ENCODE results near the gene SCAF11. TPM values are rescaled to one million over a fixed set of nuclear protein-coding genes. Genes with fewer than 3 reads are reported as not detected.
A peak's percentile ranks its signal among the peaks of the same experiment; 100 is the strongest.
"Not testable (repeated sequence)": the region's sequence is repeated elsewhere in the genome, so short reads cannot be mapped to it uniquely, and the experiment has no call there.

Gene SCAF11, protein sequence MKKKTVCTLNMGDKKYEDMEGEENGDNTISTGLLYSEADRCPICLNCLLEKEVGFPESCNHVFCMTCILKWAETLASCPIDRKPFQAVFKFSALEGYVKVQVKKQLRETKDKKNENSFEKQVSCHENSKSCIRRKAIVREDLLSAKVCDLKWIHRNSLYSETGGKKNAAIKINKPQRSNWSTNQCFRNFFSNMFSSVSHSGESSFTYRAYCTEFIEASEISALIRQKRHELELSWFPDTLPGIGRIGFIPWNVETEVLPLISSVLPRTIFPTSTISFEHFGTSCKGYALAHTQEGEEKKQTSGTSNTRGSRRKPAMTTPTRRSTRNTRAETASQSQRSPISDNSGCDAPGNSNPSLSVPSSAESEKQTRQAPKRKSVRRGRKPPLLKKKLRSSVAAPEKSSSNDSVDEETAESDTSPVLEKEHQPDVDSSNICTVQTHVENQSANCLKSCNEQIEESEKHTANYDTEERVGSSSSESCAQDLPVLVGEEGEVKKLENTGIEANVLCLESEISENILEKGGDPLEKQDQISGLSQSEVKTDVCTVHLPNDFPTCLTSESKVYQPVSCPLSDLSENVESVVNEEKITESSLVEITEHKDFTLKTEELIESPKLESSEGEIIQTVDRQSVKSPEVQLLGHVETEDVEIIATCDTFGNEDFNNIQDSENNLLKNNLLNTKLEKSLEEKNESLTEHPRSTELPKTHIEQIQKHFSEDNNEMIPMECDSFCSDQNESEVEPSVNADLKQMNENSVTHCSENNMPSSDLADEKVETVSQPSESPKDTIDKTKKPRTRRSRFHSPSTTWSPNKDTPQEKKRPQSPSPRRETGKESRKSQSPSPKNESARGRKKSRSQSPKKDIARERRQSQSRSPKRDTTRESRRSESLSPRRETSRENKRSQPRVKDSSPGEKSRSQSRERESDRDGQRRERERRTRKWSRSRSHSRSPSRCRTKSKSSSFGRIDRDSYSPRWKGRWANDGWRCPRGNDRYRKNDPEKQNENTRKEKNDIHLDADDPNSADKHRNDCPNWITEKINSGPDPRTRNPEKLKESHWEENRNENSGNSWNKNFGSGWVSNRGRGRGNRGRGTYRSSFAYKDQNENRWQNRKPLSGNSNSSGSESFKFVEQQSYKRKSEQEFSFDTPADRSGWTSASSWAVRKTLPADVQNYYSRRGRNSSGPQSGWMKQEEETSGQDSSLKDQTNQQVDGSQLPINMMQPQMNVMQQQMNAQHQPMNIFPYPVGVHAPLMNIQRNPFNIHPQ (N-terminal part only)
- 38.7 and 42.2 TPM in 2 replicates for total RNA-seq

DNA sequence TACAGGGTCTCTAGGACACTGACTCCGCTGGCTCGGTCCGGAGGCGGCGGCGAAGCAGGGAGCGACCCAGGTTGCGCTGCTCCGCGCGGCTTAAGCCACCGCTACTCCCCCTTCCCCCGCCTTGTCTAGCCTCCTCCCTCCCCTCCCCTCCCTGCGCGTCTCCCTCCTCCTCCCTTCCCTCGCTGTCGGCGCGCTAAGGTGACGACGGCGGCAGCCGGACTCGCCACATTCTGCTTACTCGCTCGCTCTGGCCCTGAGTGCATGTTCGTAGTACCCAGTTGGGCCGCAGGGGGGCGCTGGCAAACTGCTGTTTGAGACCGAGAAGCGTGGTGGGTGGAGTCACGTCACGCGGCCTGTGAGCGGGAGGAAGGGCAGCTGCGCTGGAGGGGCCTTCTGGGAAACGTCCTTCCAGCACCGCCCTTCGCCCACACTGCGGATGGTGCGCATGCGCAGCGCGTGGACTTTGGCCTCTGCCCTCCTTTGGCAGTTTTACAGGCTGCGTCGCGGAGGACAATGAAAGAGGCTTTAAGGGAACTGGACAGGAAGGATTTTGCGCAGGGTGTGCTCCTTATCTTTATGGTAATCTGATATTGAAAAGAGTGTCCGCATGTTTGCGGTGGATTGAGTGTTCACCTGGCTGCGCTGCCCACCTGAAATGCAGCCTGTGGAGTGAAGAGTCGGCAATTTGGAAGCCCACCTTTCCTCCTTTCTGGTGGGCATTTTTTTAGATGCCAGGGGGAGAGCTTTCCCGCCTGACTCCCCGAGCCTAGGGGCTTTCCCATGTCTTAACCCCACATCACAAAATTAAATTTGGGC lies at the start of gene SCAF11:
Gene SCAF11, minus strand, starts transcription at position 107 of the 816 bp plus-strand sequence. CDS start 26,407 bp downstream, outside the sequence.
- peak; percentile 94 for TF ChIP-seq CTCF (IDR thresholded peaks at IDR 0.05; ENCODE audit: insufficient read depth, low read length, severe bottlenecking)
- Histone ChIP-seq H3K36me3 (ENCODE audit: control insufficient read depth, insufficient read depth, low read length) (peaks cover 1% of the 10 kb centered on the region), H3K4me3 (ENCODE audit: low read depth, low read length) (peak within 1 kb of the TSS; percentile 99), H3K27me3 (ENCODE audit: control insufficient read depth, insufficient read depth, low read length) (no peaks in the 10 kb centered on the region)
- FAIRE-seq, result peak; percentile 83
- peak; percentile 99 for DNase-seq (ENCODE audit: low read depth)

DNA sequence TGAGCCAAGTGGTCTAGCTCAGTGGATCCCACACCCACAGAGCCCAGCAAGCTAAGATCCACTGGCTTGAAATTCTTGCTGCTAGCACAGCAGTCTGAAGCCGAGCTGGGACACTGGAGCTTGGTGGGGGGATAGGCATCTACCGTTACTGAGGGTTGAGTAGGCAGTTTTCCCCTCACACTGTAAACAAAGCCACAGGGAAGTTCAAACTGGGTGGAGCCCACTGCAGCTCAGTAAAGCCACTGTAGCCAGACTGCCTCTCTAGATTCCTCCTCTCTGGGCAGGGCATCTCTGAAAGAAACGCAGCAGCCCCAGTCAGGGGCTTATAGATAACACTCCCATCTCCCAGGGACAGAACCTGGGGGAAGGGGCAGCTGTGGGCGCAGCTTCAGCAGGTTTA lies 46.7 kb upstream of the SCAF11 start:
- not testable (repeated sequence) for DNase-seq (ENCODE audit: low read depth); H3K36me3 ChIP-seq (ENCODE audit: control insufficient read depth, insufficient read depth, low read length); FAIRE-seq; H3K4me3 ChIP-seq (ENCODE audit: low read depth, low read length); H3K27me3 ChIP-seq (ENCODE audit: control insufficient read depth, insufficient read depth, low read length)

GRCh38 chr12:46027172-46027571 lies 36.8 kb upstream of the SCAF11 start:
- no peaks in the 10 kb centered on the region for H3K27me3 ChIP-seq (ENCODE audit: control insufficient read depth, insufficient read depth, low read length)
- H3K4me3 ChIP-seq (ENCODE audit: low read depth, low read length), result no peak overlapping the region
- no peak for DNase-seq (ENCODE audit: low read depth)
- no peak for TF ChIP-seq CTCF (IDR thresholded peaks at IDR 0.05; ENCODE audit: insufficient read depth, low read length, severe bottlenecking)
- FAIRE-seq, result no peak
- H3K36me3 ChIP-seq (ENCODE audit: control insufficient read depth, insufficient read depth, low read length), result no peaks in the 10 kb centered on the region

DNA sequence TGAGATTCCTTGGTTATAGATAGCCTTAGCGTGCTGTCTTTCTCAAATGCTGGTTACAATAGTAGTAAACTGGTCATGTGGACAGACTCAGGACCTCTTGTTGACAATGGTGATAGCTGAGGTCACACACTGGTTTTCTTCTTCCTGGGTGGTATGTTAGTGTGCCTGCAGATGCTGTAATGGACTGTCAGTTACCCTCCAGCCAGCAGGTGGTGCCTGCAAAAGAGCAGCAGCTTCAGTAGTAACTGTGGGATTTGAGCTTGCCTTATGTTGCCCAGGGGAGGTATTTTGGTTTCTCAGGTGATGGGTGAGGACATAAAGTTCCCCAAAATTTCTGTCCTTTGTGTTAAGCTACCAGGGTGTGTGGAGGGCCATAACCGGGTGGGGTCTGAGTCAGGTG lies 33.7 kb upstream of the SCAF11 start:
- no peak for DNase-seq (ENCODE audit: low read depth)
- no peak overlapping the region for H3K4me3 ChIP-seq (ENCODE audit: low read depth, low read length)
- FAIRE-seq, result peak; percentile 47
- H3K36me3 ChIP-seq (ENCODE audit: control insufficient read depth, insufficient read depth, low read length), result no peaks in the 10 kb centered on the region
- TF ChIP-seq CTCF (IDR thresholded peaks at IDR 0.05; ENCODE audit: insufficient read depth, low read length, severe bottlenecking), result no peak
- H3K27me3 ChIP-seq (ENCODE audit: control insufficient read depth, insufficient read depth, low read length), result no peaks in the 10 kb centered on the region

DNA sequence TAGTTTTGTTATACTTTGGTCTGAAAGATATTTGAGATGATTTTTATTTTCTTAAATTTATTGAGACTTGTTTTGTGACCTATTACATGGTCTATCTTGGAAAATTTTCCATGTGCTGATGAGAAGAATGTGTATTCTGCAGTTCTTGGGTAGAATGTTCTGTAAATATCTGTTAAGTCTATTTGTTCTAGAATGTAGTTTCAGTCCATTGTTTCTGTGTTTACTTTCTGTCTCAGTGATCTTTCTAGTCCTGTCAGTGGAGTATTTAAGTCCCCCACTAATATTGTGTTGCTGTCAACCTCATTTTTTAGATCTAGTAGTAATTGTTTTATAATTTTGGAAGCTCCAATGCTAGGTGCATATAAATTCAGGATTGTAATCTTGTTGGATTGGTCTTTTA lies 30.4 kb upstream of the SCAF11 start:
- DNase-seq (ENCODE audit: low read depth) (no peak), FAIRE-seq (no peak)
- TF ChIP-seq CTCF (IDR thresholded peaks at IDR 0.05; ENCODE audit: insufficient read depth, low read length, severe bottlenecking), result no peak
- H3K4me3 ChIP-seq (ENCODE audit: low read depth, low read length), result no peak overlapping the region
- H3K27me3 ChIP-seq (ENCODE audit: control insufficient read depth, insufficient read depth, low read length), result no peaks in the 10 kb centered on the region
- no peaks in the 10 kb centered on the region for H3K36me3 ChIP-seq (ENCODE audit: control insufficient read depth, insufficient read depth, low read length)

DNA sequence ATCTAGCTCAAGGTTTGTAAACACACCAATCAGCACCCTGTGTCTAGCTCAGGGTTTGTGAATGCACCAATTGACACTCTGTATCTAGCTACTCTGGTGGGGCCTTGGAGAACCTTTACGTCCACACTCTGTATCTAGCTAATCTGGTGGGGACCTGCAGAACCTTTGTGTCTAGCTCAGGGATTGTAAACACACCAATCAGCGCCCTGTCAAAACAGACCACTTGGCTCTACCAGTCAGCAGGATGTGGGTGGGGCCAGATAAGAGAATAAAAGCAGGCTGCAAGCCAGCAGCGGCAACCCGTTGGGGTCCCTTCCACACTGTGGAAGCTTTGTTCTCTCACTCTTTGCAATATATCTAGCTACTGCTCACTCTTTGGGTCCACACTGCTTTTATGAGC lies 28.3 kb upstream of the SCAF11 start:
- FAIRE-seq; H3K27me3 ChIP-seq (ENCODE audit: control insufficient read depth, insufficient read depth, low read length); H3K4me3 ChIP-seq (ENCODE audit: low read depth, low read length); H3K36me3 ChIP-seq (ENCODE audit: control insufficient read depth, insufficient read depth, low read length); DNase-seq (ENCODE audit: low read depth): not testable (repeated sequence)

DNA sequence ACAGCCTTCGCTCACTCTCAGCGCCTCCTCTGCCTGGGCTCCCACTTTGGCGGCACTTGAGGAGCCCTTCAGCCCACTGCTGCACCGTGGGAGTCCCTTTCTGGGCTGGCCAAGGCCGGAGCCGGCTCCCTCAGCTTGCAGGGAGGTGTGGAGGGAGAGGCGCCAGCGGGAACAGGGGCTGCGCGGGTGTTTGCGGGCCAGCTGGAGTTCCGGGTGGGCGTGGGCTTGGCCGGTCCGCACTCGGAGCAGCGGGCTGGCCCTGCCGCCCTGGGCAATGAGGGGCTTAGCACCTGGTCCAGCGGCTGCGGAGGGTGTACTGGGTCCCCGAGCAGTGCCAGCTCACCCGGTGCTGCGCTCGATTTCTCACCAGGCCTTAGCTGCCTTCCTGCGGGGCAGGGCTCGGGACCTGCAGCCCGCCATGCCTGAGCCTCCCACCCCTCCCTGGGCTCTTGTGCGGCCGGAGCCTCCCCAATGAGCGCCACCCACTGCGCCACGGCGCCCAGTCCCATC lies 27.5 kb upstream of the SCAF11 start:
- H3K36me3 ChIP-seq (ENCODE audit: control insufficient read depth, insufficient read depth, low read length); H3K27me3 ChIP-seq (ENCODE audit: control insufficient read depth, insufficient read depth, low read length); DNase-seq (ENCODE audit: low read depth); FAIRE-seq; H3K4me3 ChIP-seq (ENCODE audit: low read depth, low read length): not testable (repeated sequence)

All from bronchial epithelial cell (primary cell).